Effector CD4-positive, alpha-beta T cell (primary cell): ENCODE data around the gene PDE4B.
"Not testable (repeated sequence)": the region's sequence is repeated elsewhere in the genome, so short reads cannot be mapped to it uniquely, and the experiment has no call there.

Experiments used
- DNase-seq: peaks from one replicate; pipeline ENCODE4 v3.0.0-alpha.2; 2020

PDE4B gene

DNA sequence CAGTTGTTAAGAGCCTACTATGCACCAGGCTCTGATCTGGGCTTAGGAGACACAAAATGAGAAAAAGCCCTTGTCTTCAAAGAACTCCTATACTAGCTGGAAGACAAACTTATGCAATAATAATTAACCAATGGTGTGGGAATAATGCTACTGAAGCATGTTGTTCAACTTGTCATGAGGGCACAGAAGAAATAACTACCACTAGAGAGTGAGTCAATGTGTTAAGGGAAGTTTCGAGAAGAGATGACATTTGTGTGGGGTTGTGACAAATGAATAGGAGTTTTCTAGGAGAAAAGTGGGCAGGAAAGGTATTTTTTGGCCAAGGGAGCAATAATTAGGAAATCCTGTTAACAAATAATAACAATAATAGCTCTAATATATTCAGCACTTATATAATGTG is 205.0 kb downstream of the PDE4B start:
- no peak for DNase-seq

DNA sequence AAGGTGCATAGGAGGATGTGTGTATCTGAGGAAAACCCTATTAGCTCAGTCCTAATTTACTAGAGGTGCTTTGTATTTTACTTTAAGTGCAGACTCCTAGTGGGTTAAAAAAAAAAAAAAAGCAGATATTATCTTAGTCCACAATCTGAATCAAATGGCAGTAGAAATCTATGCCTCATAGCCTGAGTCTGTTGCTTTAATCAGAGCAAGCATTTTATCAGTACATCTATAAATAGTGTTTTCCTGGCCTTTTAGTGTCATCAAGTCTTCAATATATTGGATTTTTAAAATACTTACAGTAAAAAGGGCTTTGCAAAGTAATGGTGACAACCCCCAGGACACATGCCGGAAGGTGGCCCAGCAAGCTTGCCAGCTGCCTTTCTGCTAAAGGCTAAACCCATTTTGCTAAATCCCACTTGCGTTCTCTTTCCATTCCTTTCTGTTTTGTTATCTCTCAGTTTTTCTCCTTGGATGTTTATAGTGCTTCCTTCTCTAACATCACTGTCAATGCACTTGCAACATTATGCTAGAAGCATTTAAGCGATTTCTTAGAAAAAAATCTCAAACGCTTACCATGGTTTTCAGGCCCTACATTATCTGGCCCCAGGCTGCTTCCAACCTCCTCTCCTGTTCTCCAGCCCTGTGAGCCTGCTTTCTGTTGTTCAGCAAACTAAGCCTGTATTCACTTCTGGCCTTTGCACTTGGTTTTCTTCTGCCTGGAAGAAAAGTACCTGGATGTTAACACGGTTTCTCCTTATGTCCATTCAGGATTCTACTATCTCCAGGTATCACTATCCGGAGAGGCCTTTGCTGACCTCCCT is 206.3 kb downstream of the PDE4B start:
- DNase-seq = no peak

DNA sequence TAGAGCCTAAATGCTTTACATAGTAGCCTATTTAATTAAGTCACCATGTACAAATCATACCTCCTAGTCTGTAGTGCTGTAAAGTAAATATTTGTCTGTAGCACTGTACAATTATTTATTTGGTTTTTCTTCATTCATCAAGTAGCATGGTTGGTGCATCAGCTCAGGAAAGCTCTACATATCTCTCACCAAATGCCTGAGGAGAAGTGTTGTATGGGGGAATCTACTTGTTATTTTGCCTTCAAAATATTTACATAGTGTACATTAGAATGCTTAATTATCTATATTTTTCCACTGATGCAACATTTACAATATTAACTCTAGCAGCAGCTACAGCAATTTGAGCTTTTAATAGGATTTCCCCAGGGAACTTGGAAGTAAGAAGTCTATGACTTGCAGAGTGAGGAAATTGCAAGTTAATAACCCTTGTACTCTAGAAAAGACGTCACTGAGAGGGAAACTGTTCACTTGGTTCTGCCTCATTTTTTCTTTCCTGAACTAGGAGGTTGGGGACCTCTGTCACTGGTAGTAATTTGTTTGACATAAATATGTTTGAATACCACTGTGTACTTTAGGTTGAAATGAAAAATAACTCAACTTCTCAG is 207.4 kb downstream of the PDE4B start:
- no peak for DNase-seq

- no peak for DNase-seq
Measured at GRCh38 chr1:66003690-66004089, 211.0 kb downstream of the PDE4B start.

- DNase-seq = not testable (repeated sequence)
Measured at GRCh38 chr1:66006534-66006933, 213.8 kb downstream of the PDE4B start.

GRCh38 chr1:66012106-66012784 is 219.6 kb downstream of the PDE4B start:
- no peak for DNase-seq

GRCh38 chr1:66013371-66013770 is 220.7 kb downstream of the PDE4B start:
- no peak for DNase-seq

DNA sequence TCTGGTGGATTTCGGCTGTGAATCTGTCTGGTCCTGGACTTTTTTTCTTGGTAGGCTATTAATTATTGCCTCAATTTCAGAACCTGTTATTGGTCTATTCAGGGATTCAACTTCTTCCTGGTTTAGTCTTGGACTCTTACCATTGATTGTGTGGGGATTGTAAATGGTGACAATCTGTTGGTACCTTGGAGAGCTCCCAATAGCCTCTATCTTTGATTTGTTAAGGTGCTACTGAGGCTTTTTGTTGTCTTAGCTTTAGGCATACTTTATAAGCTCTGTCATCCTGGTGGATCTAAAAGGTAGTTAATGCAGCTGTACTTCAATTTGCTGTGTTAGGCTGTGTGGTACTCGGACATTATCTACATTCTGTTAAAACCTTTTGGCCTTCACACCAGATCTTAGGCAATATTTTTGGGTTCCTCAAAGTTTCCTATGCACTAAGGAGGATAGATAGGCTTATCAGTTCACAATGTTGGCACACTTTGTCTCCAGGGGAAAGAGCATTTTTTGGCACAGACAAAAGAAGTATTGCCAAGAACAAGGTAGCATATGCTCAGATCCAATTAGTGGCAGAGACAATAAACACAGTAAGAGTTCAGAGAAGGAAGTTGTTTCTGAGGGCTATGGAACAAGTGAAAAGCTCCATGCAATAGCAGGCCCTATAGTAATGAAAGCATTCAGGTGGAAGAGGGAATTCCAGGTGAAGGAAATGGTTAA is 230.4 kb downstream of the PDE4B start:
- no peak for DNase-seq

- DNase-seq = no peak
Measured at GRCh38 chr1:66025188-66025587, 232.5 kb downstream of the PDE4B start.

DNA sequence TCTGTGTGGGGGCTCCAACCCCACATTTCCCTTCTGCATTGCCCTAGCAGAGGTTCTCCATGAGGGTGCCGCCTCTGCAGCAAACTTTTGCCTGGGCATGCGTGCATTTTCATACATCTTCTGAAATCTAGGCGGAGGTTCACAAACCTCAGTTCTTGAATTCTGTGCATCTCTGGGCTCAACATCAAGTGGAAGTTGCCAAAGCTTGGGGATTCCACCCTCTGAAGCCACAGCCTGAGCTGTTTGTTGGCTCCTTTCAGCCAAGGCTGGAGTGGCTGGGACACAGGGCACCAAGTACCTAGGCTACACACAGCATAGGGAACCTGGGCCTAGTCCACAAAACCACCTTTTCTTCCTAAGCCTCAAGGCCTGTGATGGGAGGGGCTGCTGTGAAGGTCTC is 235.3 kb downstream of the PDE4B start:
- no peak for DNase-seq

- DNase-seq = no peak
Measured at GRCh38 chr1:66033781-66034180, 241.1 kb downstream of the PDE4B start.

DNA sequence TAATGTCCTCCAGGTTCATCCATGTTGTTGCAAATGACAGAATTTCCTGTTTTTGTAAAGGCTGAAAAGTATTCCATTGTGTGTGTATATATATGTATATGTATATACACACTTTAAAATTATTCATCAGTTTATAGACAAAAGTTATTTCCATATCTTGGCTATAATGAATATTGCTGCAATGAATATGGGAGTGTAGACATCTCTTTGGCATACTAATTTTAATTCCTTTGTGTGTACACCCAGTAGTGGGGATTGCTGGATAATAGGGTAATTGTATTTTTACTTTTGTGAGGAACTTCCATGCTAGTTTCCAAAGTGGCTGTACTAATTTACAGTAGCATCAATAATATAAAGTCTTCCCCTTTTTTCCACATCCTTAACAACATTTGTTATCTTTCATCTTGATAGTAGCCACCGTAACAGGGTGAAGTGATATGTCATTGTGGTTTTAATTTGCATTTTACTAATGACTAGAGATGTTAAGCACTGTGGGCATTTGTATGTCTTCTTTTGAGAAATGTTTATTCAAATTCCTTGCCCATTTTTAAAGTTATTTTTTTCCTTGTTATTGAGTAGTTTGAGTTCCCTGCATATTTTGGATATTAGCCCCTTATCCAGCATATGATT is 243.0 kb downstream of the PDE4B start:
- no peak for DNase-seq

- no peak for DNase-seq
Measured at GRCh38 chr1:66041654-66042053, 249.0 kb downstream of the PDE4B start.

DNA sequence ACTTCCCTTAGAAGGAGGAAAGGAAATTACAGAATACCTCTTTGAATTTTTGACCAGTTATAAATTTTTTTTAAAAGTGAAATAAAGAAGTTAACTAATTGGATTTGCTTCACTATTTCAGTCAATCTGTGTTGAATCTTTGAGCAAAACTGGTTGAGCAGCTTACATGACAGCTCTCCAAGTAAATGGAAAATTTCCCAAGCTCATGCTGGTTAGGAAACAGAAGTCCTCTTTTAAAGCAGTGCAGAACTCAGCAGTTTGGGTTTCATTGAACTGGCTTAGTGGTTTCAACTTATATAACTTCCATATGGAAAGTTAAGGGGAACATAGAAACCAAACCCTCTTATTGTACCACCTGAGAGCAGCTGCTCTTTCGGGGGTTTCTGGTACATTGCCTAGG is 250.5 kb downstream of the PDE4B start:
- no peak for DNase-seq

- no peak for DNase-seq
Measured at GRCh38 chr1:66044912-66045311, 252.2 kb downstream of the PDE4B start.

DNA sequence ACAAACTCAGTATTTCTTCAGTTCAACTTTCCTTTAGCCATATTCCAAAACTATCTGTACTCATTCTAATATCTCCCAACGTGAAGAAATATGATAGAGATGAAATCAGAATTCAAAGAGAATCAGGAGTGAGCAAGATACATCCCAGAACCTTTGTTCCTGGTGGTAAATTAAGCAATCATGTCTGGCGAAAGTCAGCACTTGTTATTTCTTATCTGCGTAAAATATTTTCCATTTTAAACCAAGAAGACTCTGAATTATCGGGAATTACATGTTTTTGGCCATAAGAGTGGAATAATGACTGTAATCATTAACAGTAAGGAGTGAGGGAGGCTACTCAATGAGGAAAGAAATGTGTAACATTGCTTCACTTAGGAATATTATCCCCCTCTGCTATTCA is 253.7 kb downstream of the PDE4B start:
- no peak for DNase-seq

- DNase-seq = no peak
Measured at GRCh38 chr1:66048011-66048410, 255.3 kb downstream of the PDE4B start.

DNA sequence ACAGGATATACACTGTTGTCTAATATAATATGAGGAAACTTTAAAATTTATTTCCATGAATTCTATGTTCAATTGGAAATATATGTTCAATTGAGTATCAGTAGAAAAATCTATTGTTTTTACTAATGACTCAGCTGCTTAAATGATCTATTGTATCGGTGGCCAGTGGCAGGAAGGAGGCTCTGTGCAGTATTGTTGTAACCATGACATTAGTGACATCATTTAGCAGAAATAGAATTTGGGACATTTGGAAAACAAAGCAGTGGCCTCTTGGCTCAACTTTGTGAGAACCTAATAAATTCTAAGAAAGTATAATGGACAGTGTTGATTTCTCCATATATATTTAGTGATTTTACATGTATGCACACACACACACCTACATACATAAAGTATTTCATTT is 257.4 kb downstream of the PDE4B start:
- DNase-seq = no peak

GRCh38 chr1:66050633-66051032 is 257.9 kb downstream of the PDE4B start:
- DNase-seq = no peak

DNA sequence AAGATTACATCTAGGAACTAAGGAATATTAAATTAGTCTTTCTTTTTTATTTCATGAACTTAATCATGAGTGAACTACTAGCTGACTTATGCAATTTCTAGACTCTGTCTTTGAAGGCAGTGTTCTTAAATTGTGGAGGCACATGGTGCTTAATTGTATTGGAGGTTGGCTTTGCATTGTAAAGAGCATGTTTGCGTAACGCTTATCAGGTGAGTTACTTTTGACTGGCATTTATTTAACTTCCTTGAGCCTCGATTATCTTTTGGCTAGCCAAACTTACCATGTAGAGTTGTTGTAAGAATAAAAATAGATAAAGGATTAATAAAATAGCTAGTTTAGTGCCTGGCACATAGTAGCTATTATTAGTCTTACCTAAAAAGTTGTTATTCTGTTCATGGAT is 262.4 kb downstream of the PDE4B start:
- no peak for DNase-seq

DNA sequence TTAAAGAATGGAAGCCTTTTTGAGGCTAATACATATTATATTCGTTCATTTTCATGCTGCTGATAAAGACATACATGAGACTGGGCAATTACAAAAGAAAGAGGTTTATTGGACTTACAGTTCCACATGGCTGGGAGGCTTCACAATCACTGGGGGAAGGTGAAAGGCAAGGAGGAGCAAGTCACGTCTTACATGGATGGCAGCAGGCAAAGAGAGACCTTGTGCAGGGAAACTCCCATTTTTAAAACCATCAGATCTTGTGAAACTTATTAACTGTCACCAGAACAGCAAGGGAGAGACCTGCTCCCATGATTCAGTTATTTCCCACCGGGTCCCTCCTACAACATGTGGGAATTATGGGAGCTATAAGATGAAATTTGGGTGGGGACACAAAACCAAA is 264.8 kb downstream of the PDE4B start:
- DNase-seq = not testable (repeated sequence)

DNA sequence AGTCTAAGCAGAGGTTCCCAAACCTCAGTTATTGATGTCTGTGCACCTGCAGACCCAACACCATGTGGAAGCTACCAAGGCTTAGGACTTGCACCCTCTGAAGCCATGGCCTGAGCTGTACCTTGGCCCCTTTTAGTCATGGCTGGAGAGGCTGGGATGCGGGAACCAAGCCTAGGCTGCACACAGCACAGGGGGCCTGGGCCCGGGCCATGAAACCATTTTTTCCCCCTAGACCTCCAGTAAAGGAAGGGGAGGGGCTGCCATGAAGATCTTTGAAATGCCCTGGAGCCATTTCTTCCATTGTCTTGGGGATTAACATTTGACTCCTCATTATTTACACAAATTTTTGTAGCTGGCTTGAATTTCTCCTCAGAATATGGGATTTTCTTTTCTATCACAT is 265.9 kb downstream of the PDE4B start:
- no peak for DNase-seq

DNA sequence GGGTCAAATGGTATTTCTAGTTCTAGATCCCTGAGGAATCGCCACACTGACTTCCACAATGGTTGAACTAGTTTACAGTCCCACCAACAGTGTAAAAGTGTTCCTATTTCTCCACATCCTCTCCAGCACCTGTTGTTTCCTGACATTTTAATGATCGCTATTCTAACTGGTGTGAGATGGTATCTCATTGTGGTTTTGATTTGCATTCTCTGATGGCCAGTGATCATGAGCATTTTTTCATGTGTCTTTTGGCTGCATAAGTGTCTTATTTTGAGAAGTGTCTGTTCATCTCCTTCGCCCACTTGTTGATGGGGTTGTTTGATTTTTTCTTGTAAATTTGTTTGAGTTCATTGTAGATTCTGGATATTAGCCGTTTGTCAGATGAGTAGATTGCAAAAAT is 274.5 kb downstream of the PDE4B start:
- DNase-seq = not testable (repeated sequence)
